Stromal cell of bone marrow (primary cell): ENCODE measurements around the gene SGTA.
"Not testable (repeated sequence)": the region's sequence is repeated elsewhere in the genome, so short reads cannot be mapped to it uniquely, and the experiment has no call there.

Experiments used
- DNase-seq: peaks from one replicate; pipeline ENCODE4 v3.0.0-alpha.2; 2012; ENCODE audit warnings: low read depth

The SGTA gene

GRCh38 chr19:2793126-2793525, 10.1 kb upstream of the SGTA start:
- DNase-seq, result no peak

GRCh38 chr19:2792666-2793065, 9.6 kb upstream of the SGTA start:
- not testable (repeated sequence) for DNase-seq

GRCh38 chr19:2791876-2792275, 8.8 kb upstream of the SGTA start:
- no peak for DNase-seq

GRCh38 chr19:2791440-2791839, 8.4 kb upstream of the SGTA start:
- no peak for DNase-seq

GRCh38 chr19:2790557-2791271, 7.6 kb upstream of the SGTA start:
- DNase-seq, result no peak

- no peak for DNase-seq
Observed at GRCh38 chr19:2790194-2790556, 7.1 kb upstream of the SGTA start.

GRCh38 chr19:2788237-2788636, 5.2 kb upstream of the SGTA start:
- no peak for DNase-seq

- DNase-seq, result no peak
Observed at GRCh38 chr19:2787115-2787514, 4.0 kb upstream of the SGTA start.

- DNase-seq, result peak; percentile 98
Observed at GRCh38 chr19:2785244-2785997, 2.3 kb upstream of the SGTA start, which contains the start of gene THOP1. TSS of gene THOP1 (plus strand) at chr19:2785503. CDS start at chr19:2785663, 160 bp downstream.

- DNase-seq, result no peak
Observed at GRCh38 chr19:2783781-2784145, 690 bp upstream of the SGTA start.

- no peak for DNase-seq
Observed at GRCh38 chr19:2782329-2782935, 641 bp downstream of the SGTA start.

- DNase-seq, result no peak
Observed at GRCh38 chr19:2780284-2780683, 2.8 kb downstream of the SGTA start.

GRCh38 chr19:2779121-2779740, 3.8 kb downstream of the SGTA start:
- no peak for DNase-seq

GRCh38 chr19:2777952-2778683, 5.0 kb downstream of the SGTA start:
- no peak for DNase-seq

GRCh38 chr19:2775556-2776430, 7.3 kb downstream of the SGTA start:
- peak; percentile 70 for DNase-seq

GRCh38 chr19:2774953-2775555, 8.0 kb downstream of the SGTA start:
- DNase-seq, result no peak

GRCh38 chr19:2774083-2774679, 8.9 kb downstream of the SGTA start:
- DNase-seq, result no peak

- DNase-seq, result no peak
Observed at GRCh38 chr19:2771786-2772674, 11.0 kb downstream of the SGTA start.
